Thoracic aorta (tissue), 2 donors: ENCODE measurements around the gene IRF2BPL. TPM values are rescaled to one million over a fixed set of nuclear protein-coding genes. Genes with fewer than 3 reads are reported as not detected.

Experiments used
- ATAC-seq: fragments of 150-250 bp; one replicate; pipeline ENCODE4 v1.8.0; 2017; ENCODE audit warnings: low read depth; ENCODE audit not compliant: insufficient number of reproducible peaks, low FRiP score
- DNase-seq: peaks from one replicate; pipeline ENCODE4 v3.0.0-alpha.2; 2020; ENCODE audit warnings: low spot score
- H3K27ac ChIP-seq, 2 donors: fragments of 200-600 bp; sonication (generic); 1 replicate in 1 of 2; 2 replicates in 1 of 2; pipeline ENCODE4 v1.5.1; 2016; ENCODE audit warnings: mild to moderate bottlenecking in 2 of 2, moderate library complexity in 2 of 2
- H3K27me3 ChIP-seq: fragments of 200-600 bp; sonication (generic); replicated peaks from 2 replicates; pipeline ENCODE4 v1.6.0; 2016; ENCODE audit warnings: mild to moderate bottlenecking; ENCODE audit not compliant: insufficient read depth
- H3K36me3 ChIP-seq: fragments of 200-600 bp; sonication (generic); one replicate; pipeline ENCODE4 v1.5.1; 2016
- H3K4me1 ChIP-seq, 2 donors: fragments of 200-600 bp; sonication (generic); 1 replicate in 1 of 2; 2 replicates in 1 of 2; pipeline versions ENCODE4 v1.5.1 to v1.6.0; 2016; ENCODE audit warnings: low read depth in 2 of 2, mild to moderate bottlenecking in 1 of 2; ENCODE audit not compliant: control insufficient read depth in 1 of 2
- H3K4me3 ChIP-seq: fragments of 200-600 bp; sonication (generic); 2 replicates; pipeline ENCODE4 v1.5.1; 2016; ENCODE audit warnings: mild to moderate bottlenecking
- H3K9me3 ChIP-seq: fragments of 200-600 bp; sonication (generic); 2 replicates; pipeline ENCODE4 v1.5.1; 2016
- total RNA-seq, 2 donors: library from RNA; depleted of rRNA; stranded (reverse); fragments of >200 nt; gene quantifications; one replicate each; pipeline versions ENCODE4 v1.1.0 to v1.2.3, GENCODE V29; 2016
- TF ChIP-seq, protein P1 (sequence below): fragments of 200-600 bp; sonication (generic); IDR thresholded peaks from one replicate; pipeline ENCODE4 v1.5.1; 2019; ENCODE audit warnings: antibody characterized with exemption

The IRF2BPL gene
- total RNA-seq, 2 donors from 2014 or later, result 49.6 to 69.7 TPM

DNA sequence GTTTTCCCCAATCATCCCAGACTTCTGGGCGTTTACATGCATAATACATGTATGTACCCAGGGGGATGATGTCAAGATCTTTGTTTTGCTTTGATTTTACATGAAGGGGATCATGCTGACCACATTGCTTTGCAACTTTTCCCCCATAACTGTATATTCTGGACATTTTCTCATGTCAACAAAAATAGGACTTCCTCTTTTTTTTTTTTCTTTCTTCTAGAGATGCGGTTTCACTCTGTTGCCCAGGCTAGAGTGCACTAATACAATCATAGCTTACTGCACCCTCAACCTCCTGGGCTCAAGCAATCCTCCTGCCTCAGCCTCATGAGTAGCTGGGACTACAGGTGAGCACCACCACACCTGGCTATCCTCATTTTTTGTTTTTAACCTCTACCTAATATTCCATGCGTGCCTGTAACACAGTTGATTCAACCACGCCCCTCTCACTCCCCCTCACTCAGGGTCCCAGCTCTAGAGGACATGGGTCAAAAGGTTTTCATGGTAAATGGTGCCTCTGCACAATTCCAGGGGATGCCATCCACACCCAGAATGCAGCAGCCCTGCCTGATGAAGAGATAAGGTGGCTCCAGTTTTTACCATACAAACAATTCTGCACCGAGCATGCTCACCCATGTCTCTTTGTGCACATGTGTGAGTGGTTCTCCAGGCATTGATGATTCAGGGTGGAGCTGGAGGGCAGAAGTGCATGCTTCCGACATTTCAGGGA lies 37.5 kb upstream of the IRF2BPL start:
- TF ChIP-seq, protein P1, sequence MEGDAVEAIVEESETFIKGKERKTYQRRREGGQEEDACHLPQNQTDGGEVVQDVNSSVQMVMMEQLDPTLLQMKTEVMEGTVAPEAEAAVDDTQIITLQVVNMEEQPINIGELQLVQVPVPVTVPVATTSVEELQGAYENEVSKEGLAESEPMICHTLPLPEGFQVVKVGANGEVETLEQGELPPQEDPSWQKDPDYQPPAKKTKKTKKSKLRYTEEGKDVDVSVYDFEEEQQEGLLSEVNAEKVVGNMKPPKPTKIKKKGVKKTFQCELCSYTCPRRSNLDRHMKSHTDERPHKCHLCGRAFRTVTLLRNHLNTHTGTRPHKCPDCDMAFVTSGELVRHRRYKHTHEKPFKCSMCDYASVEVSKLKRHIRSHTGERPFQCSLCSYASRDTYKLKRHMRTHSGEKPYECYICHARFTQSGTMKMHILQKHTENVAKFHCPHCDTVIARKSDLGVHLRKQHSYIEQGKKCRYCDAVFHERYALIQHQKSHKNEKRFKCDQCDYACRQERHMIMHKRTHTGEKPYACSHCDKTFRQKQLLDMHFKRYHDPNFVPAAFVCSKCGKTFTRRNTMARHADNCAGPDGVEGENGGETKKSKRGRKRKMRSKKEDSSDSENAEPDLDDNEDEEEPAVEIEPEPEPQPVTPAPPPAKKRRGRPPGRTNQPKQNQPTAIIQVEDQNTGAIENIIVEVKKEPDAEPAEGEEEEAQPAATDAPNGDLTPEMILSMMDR, result no peak
- ATAC-seq (no peak), DNase-seq (no peak)
- Histone ChIP-seq H3K9me3 (no peaks in the 10 kb centered on the region), H3K36me3 (no peaks in the 10 kb centered on the region), H3K4me1 (no peaks in the 10 kb centered on the region), H3K27me3 (no peaks in the 10 kb centered on the region), H3K27ac (no peak overlapping the region), H3K4me3 (no peak overlapping the region)

DNA sequence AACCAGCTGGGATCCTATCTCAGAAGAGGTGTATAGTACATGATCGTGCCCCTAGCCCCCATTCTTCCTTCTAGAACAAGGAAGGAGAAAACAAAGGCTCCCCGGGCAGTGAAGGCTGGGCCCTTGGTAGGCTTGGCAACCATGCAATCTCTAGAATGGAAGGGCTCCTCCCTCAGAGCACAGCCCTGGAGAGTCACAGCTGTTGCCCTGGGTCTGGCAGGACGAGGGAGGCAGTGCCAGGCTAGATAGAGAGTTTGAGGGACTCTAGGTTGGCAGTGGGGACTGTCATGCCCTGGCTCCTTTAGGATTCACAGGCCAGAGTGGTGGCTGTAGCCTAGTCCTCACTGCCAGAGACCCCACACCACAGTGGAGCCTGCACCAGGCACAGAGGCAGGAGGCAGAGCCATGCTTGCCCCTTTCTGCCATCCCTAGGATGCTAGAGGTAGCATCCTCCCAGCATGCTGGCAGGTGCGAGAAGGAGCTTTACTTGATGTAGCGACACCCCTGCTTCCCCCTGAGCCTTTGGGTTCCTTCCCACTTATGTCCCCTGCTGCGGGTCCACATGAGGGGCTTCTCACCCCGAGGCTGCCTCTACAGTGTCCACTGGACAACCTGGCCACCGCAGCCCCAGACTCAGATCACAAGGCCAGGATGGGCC lies 36.1 kb upstream of the IRF2BPL start:
- no peaks in the 10 kb centered on the region for H3K27me3 ChIP-seq
- TF ChIP-seq, protein P1, result no peak
- H3K27ac ChIP-seq, result no peak overlapping the region
- no peak overlapping the region for H3K4me3 ChIP-seq
- DNase-seq (no peak), ATAC-seq (no peak)
- H3K36me3 ChIP-seq, result no peaks in the 10 kb centered on the region
- no peaks in the 10 kb centered on the region for H3K4me1 ChIP-seq
- no peaks in the 10 kb centered on the region for H3K9me3 ChIP-seq

DNA sequence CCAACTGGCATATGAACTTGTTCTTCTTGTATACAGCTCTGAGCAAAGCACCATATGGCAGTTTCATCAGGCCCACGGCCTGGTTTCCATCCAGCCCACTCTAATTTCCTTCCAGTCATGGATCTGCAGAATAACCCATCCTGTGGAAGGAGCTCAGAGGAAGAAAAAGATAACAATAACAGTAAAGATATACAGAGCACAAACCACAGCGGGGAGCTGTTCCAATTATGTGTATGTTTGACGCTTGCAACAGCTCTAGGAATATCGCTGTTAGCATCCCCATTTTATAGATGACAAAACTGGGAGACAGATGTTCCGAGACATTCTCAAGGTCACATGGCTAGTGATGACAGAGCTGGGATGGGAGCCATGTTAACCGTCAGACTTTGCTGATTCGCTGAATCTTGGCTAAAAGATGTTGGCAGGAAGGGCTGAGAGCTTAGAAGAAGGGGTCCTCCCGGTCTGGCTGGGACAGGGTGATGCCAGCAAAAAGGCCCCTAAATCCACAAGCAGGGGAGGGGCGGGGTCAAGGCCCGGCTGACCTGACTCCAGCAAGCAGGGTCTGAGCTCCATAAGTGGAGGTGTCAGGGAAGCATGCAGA lies 35.2 kb upstream of the IRF2BPL start:
- Histone ChIP-seq H3K4me1 (no peaks in the 10 kb centered on the region), H3K36me3 (no peaks in the 10 kb centered on the region), H3K27ac (no peak overlapping the region), H3K27me3 (no peaks in the 10 kb centered on the region), H3K9me3 (no peaks in the 10 kb centered on the region), H3K4me3 (no peak overlapping the region)
- TF ChIP-seq, protein P1, result no peak
- DNase-seq (no peak), ATAC-seq (no peak)

- Histone ChIP-seq H3K27ac (no peak overlapping the region), H3K9me3 (no peaks in the 10 kb centered on the region), H3K4me1 (no peaks in the 10 kb centered on the region), H3K4me3 (no peak overlapping the region), H3K27me3 (no peaks in the 10 kb centered on the region), H3K36me3 (no peaks in the 10 kb centered on the region)
- ATAC-seq, result no peak
- TF ChIP-seq, protein P1, result no peak
- DNase-seq, result no peak
Measured at GRCh38 chr14:77062261-77062660, 33.8 kb upstream of the IRF2BPL start.

DNA sequence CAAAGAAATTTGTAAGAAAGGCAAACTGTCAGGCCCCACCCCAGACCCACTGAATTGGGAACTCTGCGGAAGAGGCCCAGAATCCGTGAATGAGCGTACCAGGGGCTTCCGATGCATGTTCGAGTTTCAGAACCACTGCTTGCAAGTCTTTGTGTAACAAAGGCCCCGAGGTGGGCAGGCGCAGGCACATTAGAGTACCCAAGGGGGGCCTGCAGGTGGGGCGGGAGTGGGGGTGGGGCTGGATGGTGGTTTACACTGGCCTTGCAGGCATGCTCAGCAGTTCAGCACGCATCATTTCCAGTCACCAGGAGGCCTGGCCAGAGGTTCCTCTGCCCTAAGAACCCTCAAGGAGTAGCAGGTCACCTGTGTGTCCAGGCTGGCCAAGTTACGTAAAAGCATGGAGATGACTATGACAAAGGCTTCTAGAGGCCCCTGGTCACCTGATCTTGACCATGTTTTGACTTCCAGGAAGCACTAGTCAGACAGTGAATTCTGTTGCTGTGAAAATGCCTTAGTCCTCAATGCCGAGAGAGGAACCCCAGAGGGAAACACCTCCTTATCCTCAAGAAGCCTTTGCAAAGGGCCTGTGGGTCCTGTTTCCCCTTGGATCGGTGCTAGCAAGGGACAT lies 33.2 kb upstream of the IRF2BPL start:
- ATAC-seq (no peak), DNase-seq (no peak)
- no peaks in the 10 kb centered on the region for H3K36me3 ChIP-seq
- H3K9me3 ChIP-seq, result no peaks in the 10 kb centered on the region
- TF ChIP-seq, protein P1, result no peak
- no peaks in the 10 kb centered on the region for H3K4me1 ChIP-seq
- no peaks in the 10 kb centered on the region for H3K27me3 ChIP-seq
- H3K4me3 ChIP-seq, result no peak overlapping the region
- no peak overlapping the region for H3K27ac ChIP-seq
